Esophagus squamous epithelium (tissue), 4 donors: ENCODE data around the gene SLC35E2B.
"Not testable (repeated sequence)": the region's sequence is repeated elsewhere in the genome, so short reads cannot be mapped to it uniquely, and the experiment has no call there.

ENCODE experiments used
- POLR2A ChIP-seq, 4 donors: fragments of 450-650 bp; IDR thresholded peaks; one replicate each; pipeline ENCODE4 v1.6.1; 2017; ENCODE audit warnings: antibody characterized with exemption in 4 of 4, mild to moderate bottlenecking in 4 of 4, moderate library complexity in 3 of 4
- TF ChIP-seq, protein P1 (sequence below), 6 experiments: fragments of 450-650 bp in 4 of 6; fragments of 200-600 bp in 2 of 6; sonication (generic) in 2 of 6; IDR thresholded peaks; one replicate each; pipeline ENCODE4 v1.5.1; 2016 to 2019; ENCODE audit warnings: antibody characterized with exemption in 6 of 6, mild to moderate bottlenecking in 4 of 6, moderate library complexity in 4 of 6

DNA sequence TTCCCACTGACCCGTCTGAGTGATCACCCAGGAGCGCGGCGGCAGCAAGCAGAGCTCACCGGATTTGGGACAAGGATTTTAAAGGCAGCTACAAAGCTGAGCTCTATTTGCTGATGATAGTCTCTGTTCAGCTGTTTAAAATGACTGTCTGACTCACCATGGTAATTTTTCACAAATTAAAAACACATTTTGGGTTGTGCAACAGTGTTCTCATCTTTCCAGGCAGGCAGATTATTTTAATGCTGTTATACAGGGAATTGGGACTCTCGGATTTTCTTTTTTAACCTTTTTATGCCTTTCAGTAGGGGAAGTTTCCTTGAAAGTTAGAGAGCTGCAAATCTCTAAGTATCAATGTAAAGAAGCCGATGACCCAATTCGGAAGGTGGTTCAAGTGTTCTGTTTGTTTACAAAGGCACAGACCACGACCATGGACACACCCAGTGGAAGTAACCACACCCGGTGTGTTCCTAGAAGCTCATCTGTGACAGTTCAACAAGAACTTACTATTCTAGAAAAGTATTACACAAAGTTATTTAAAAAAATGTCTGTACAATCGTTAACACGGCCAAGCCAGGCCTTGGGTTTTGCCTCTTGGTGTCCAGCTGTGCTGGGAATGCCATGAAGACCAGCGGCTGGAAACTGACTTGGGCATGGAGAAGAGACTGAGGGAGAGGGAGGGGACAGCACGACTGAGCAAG, 35.9 kb upstream of the SLC35E2B start:
- TF ChIP-seq, protein P1, sequence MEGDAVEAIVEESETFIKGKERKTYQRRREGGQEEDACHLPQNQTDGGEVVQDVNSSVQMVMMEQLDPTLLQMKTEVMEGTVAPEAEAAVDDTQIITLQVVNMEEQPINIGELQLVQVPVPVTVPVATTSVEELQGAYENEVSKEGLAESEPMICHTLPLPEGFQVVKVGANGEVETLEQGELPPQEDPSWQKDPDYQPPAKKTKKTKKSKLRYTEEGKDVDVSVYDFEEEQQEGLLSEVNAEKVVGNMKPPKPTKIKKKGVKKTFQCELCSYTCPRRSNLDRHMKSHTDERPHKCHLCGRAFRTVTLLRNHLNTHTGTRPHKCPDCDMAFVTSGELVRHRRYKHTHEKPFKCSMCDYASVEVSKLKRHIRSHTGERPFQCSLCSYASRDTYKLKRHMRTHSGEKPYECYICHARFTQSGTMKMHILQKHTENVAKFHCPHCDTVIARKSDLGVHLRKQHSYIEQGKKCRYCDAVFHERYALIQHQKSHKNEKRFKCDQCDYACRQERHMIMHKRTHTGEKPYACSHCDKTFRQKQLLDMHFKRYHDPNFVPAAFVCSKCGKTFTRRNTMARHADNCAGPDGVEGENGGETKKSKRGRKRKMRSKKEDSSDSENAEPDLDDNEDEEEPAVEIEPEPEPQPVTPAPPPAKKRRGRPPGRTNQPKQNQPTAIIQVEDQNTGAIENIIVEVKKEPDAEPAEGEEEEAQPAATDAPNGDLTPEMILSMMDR (IDR thresholded peaks at IDR 0.05), result not testable (repeated sequence)
- not testable (repeated sequence) for TF ChIP-seq POLR2A (IDR thresholded peaks at IDR 0.05)
